HG03378 (cell line): Measurements from ENCODE around the gene RC3H1.
"Not testable (repeated sequence)": the region's sequence is repeated elsewhere in the genome, so short reads cannot be mapped to it uniquely, and the experiment has no call there.

Experiments
- ATAC-seq: cut with Tn5 transposase; IDR thresholded peaks from one replicate; pipeline ENCODE4 v1.9.1; 2021; ENCODE audit warnings: mild to moderate bottlenecking, moderate library complexity; ENCODE audit not compliant: unreplicated experiment

RC3H1 gene, protein sequence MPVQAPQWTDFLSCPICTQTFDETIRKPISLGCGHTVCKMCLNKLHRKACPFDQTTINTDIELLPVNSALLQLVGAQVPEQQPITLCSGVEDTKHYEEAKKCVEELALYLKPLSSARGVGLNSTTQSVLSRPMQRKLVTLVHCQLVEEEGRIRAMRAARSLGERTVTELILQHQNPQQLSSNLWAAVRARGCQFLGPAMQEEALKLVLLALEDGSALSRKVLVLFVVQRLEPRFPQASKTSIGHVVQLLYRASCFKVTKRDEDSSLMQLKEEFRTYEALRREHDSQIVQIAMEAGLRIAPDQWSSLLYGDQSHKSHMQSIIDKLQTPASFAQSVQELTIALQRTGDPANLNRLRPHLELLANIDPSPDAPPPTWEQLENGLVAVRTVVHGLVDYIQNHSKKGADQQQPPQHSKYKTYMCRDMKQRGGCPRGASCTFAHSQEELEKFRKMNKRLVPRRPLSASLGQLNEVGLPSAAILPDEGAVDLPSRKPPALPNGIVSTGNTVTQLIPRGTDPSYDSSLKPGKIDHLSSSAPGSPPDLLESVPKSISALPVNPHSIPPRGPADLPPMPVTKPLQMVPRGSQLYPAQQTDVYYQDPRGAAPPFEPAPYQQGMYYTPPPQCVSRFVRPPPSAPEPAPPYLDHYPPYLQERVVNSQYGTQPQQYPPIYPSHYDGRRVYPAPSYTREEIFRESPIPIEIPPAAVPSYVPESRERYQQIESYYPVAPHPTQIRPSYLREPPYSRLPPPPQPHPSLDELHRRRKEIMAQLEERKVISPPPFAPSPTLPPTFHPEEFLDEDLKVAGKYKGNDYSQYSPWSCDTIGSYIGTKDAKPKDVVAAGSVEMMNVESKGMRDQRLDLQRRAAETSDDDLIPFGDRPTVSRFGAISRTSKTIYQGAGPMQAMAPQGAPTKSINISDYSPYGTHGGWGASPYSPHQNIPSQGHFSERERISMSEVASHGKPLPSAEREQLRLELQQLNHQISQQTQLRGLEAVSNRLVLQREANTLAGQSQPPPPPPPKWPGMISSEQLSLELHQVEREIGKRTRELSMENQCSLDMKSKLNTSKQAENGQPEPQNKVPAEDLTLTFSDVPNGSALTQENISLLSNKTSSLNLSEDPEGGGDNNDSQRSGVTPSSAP

DNA sequence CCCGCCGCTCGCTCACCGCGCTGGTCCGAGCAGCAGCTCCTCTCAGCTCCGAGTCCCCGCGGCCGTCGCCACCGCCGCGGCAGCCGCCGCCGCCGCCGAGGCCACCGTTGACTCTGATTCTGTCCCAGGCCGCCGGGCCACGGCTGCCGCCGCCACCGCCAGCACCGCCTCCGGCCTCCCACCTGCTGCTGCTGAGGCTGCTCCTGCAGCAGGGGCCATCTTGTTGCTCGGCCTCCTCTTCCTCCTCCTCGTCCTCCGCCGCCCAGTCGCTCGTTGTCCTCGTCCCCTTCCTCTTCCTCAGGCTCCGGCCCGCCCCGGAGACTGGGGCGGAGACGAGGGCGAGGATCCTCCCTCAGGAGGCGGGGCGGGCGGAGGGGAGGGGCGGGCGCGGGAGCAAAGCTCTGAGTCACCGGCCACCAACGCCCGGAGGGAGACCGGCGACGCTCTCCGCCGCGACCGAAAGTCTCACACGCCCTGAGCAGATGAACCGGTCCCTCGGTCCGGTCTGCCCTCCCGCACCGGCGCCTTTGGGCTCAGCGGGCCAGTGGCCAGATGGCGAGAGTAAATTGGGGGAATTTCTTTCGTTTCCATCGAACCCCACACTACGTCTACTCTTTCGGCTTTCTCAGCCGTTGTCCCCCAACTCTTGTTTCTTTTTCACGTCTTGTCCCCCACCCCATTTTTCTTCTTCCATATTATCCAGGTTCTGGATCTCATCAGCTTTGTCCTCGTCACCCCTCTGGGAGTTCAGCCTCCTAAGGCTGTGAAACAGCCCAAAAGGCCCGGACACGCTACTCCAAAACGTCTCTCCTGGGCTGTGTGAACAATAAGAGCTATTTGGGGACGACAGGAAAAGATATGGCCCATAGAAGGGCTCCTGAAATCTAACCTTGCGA, at the start of gene RC3H1:
Gene RC3H1 (minus strand): TSS at position 278 of the 896 bp plus-strand sequence. CDS start 29,372 bp downstream, outside the sequence.
- ATAC-seq, result peak; percentile 68

DNA sequence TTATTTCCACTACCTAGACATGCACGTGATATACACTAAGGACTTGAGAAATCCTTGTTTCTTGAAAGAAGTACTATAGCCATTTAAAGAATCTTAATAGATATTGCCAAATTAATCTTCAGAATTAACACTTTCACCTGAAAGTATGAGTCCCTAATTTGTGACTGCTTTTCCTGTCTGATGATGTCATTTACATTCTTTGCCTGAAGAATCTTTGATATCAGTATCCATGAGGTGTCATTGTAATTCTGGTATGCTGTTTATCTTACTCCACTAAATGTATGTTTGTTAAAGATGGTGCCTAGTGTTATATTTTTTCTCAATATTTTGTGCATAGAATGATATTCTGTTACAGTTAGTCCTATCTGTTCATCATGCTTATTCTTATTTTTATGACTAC, 48.5 kb upstream of the RC3H1 start:
- ATAC-seq, result no peak

DNA sequence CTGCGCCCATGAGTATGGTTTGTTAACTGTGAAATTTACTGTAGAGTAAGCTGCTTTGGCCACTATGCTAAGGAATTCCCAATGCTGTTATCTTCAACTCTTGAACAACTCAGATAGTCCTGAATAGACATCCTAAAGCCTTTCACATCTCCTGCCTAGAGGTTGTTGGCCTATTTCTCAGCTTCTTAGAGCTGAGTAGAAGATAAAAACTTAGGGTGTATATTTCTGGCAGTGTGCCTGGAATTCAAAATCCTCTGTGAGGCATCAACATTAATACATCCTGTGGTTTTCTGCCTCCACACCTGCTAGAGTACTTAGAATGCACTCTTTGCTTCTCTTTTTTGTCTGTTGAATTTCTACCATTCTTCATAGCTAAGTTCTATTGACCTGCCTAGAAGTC, 45.8 kb upstream of the RC3H1 start:
- ATAC-seq, result no peak

DNA sequence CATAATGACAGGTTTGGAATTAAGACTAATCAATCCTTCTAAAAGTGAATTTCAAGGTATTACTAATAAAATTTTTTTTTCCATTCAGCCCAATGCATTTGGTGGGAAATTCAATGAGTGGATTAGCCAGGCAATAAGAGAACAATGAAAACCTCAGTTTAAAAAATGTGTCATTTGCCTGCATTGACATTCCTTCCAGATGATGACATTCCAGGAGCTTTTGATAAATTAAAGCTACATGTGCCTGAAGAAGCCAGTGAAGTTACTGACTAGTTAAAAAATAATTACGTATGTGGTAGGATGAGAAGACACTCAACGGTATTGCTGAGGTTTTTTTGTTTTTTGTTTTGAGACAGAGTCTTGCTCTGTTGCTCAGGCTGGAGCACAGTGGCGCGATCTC, 37.9 kb upstream of the RC3H1 start:
- no peak for ATAC-seq

DNA sequence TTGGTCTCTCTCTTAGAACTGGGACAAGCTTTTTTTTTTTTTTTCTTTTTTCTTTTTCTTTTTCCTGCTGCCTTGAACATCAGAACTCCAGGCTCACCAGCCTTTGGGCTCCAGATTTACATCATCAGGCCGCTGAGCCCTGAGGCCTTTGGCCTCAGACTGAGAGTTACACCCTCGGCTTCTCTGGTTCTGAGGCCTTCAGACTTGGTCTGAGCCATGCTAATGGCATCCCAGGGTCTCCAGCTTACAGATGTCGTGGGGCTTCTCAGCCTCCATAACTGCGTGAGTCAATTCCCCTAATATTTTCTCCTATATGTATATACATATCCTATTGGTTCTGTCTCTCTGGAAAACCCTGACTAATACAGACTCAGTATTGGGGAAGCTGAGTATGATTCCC, 36.5 kb upstream of the RC3H1 start:
- no peak for ATAC-seq

DNA sequence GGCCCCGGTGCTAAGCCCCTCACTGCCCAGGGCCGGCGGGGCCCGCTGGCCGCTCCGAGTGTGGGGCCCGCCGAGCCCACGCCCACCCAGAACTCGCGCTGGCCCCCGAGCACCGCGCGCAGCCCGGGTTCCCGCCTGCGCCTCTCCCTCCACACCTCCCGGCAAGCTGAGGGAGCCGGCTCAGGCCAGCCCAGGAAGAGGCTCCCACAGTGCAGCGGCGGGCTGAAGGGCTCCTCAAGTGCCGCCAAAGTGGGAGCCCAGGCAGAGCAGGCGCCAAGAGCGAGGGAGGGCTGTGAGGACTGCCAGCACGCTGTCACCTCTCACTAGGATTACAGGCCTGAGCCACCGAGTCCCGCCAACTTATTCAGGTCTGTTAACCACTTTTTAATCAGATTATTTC, 34.5 kb upstream of the RC3H1 start:
- ATAC-seq, result not testable (repeated sequence)

DNA sequence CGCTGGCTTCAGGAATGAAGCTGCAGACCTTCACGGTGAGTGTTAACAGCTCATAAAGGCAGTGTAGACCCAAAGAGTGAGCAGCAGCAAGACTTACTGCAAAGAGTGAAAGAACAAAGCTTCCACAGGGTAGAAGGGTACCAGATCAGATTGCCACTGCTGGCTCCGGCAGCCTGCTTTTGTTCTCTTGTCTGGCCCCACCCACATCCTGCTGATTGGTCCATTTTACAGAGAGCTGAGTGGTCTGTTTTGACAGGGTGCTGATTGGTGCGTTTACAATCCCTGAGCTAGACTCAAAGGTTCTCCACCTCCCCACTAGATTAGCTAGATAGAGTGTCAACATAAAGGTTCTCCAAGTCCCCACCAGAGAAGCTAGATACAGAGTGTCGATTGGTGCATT, 33.6 kb upstream of the RC3H1 start:
- ATAC-seq, result not testable (repeated sequence)

DNA sequence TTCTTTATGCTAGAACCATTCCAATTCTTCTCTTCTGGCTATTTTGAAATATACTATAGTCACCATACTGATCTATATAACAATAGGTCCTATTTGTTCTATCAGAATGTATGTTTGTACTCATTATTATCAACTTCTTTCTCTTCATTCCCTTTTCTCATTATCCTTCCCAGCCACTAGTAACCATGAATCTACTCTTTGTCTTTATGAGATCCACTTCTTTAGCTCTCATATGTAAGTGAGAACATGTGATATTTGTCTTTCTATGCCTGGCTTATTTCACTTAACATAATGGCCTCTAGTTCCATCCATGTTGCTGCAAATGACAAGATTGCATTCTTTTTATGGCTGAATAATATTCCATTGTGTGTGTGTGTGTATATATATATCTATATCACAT, 31.7 kb upstream of the RC3H1 start:
- no peak for ATAC-seq

DNA sequence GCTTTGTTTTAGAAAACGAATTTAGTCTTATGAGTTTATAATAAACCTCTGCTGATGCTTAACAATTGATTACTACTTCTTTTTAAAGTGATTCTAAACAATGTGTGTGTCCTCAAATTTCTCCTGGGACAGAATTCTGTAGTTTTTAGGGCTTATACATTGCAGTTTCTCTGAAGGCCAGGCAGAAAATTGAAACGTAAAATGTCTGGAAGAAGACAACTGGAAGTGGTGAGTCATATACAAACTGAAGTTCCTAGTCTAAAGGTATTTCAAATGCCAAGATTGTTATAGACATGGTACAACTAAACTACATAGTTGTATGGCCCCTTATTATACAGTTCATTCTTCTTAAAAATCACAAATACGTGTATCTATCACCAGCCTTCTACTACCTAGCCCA, 30.5 kb upstream of the RC3H1 start:
- no peak for ATAC-seq

DNA sequence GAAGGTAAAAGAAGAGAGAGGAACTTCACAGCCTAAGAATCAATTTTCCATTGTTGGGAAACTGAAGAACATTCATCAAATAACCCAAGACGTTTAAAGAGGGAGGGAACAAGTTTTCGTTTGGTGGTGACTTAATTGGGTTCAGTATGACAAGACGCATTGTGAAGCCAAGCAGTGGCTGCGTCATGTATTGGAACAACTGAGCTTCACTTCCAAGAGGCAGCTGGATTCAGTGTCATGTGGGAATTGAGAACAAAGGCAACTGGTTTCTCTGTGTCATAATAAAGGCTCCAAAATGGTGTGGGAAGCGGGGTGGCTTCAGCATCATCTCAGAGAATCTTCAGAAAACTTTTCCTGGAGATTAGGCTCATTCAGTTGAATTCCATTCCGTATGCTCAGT, 29.8 kb upstream of the RC3H1 start:
- no peak for ATAC-seq

DNA sequence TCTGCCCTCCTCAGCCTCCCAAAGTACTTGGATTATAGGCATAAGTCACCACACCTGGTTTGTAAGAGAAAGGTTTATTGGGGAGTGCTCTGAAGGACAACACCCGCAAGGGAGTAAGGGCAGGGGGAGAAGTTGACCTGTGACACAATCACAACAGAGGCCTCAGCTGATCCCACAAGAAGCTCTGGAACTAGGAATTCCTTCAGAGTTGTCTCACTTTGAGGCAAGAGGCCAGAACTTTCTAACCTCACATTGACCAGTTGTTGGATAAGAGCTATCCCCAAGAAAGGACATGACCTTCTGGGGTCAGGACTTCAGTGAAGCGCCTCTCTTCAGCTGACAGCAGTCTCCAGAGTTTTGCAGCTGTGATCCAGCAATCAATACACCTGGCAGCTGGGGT, 27.4 kb upstream of the RC3H1 start:
- no peak for ATAC-seq

DNA sequence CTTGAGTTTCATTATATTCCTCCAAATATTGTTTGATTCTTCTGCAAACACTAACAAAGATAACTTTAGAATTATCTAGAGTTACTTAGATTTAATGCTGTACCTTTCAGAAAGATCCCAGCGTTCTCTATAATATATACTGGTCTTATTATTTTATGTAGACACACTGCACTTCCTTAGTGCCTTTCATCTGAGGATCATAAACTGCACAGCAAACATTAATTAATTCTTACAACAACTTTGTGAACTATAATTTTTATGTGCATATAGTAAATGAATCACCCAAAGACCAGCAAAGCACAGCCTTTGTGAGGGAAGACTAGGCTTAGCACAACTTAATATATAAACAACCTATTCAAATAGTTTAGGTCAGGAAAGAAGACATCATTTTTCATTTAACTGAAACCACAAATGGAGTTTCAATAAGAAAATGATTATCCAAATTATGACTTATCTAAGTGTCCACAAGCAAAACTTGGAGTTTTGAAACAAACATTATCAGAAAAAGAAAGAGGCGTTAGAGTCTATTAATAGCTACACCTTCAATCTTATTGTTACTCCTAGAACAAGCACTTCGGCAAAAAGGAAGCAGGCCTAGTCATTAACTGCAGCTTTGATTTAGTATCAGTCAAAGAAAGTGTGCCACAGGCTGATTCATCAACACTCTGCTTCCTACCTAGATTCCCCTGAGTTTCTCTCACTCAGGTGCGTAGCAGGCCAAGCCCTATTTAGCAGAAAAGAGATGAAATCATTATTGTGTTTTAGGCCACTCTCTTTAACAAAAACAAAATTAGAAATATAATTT, 22.5 kb upstream of the RC3H1 start:
- ATAC-seq, result no peak

DNA sequence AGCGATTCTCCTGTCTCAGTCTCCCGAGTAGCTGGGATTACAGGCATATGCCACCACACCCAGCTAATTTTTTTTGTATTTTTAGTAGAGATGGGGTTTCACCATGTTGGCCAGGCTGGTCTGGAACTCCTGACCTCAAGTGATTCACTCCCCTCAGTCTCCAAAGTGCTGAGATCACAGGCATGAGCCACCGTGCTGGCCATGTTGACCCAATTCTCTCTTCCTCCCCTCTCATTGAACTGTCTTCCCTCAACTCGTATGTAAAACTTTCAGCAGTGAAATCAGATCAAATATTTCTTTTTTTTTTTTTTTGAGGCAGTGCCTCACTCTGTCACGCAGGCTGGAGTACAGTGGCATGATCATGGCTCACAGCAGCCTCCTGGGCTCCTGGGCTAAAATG, 20.4 kb upstream of the RC3H1 start:
- ATAC-seq, result not testable (repeated sequence)

DNA sequence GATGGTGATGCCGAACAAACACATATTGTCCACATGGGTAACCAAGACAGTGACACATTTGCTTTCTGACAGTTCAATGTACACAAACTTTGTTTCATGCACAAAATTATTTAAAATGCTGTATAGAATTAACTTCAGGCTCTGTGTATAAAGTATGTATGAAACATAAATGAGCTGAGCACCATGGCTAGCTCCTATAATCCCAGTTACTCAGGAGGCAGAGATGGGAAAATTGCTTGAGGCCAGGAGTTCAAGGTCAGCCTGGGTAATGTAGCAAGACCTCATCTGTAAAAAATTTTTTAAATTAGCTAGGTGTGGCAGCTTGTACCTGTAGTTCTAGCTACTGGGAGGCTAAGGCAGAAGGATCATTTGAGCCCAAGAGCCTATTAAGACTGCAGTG, 19.2 kb upstream of the RC3H1 start:
- no peak for ATAC-seq

DNA sequence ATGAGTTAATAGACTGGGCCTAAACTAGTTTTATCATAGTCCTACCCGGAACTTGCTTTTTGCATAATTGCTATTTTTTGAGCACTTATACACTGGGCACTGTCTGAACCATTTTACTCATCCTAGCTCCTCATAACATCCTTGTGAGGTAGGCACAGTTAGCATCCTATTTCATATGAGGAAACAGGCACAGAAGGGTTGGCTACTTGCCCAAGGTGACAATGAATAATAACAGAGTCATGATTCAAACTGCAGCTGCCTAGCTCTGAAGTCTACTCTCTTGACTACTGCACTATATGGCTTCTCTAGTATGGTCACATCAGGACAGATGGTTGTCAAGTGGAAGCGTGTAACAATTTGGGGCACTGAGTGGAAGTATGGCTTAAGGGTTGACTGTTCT, 18.2 kb upstream of the RC3H1 start:
- no peak for ATAC-seq

DNA sequence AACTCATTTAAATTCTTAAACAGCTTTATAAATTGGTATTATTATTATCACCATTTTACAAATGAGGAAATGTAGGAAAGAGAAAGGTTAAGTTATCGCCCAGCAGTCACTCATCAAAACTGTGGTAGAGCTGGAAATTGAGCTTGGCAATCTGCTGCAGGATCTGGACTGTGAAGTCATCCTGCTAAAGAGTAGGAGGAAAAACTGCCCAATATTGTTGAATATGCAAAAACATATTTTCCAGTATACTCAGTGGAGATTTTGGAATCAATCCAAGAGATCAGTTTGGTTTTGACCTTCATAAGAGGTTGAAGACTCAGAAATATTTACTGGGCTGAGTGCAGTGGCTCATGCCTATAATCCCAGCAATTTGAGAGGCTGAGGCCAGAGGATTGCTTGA, 16.9 kb upstream of the RC3H1 start:
- ATAC-seq, result no peak

DNA sequence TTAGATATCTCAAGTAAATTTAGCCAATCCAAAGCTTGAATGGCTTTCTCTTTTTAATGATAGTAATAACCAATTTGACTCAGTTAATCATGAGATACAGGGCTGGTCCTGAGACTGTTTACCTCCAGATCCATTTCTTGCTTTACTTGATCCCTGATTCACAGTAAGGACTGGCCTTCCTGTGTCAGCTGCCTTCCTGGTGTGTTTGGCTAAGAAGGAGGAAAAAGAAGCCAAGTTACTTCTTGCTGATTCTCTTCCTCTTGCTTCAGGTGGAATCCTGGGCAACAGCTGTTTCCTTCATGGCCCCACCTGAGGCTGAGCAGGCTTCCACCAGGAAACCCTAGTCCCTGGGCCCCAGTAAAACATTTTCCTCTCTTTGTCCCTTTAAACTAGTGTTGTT, 14.6 kb upstream of the RC3H1 start:
- ATAC-seq, result no peak

DNA sequence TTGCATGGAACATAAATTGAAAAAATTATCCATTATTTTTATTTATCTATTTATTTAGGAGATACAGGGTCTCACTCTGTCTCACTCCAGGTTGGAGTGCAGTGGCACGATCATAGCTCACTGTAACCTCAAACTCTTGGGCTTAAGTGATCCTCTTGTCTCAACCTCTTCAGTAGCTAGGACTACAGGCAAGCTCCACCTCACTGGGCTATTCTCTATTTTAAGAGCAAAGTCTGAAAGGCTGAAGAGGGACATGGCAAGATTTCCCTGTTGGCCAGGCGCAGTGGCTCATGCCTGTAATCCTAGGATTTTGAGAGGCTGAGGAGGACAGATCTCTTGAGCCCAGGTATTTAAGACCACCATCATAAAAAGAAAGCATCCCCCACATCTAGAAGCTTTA, 14.0 kb upstream of the RC3H1 start:
- no peak for ATAC-seq

DNA sequence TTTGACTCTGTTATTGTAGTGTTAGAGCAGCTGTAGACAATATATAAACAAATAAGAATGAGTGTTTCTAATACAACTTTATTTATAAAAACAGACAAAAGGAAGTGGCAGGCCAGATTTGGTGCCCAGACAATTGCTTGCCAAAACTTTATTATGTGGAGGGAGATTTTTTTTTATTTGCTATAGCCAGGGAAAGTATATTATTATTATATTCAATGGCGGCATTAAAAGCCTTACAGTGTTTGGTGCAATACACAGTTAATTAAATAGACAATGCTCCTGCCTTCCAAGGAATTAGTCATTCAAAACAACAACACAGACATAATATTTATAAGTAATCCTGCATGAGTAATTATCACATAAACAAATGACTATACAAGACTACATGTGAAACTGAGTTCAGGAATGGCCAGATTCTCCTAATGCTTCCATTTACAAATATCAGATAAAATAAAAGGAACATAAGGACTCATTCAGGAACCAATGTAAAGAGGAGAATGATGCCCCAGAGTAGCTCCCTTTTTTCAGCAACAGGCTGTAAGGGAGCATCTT, 10.6 kb upstream of the RC3H1 start:
- no peak for ATAC-seq
